Measurements from ENCODE around the gene TNFRSF12A. TPM values are rescaled to one million over a fixed set of nuclear protein-coding genes. Genes with fewer than 3 reads are reported as not detected.

TNFRSF12A gene
- total and polyA plus RNA-seq, 9 of the 15 experiments (the other 6 are each of a cell fraction or from before 2014, with no cell fraction given), result 0.41 to 61.8 (median 26.5) TPM

GRCh38 chr16:3007059-3007956 is 12.9 kb upstream of the TNFRSF12A start (continued):
- TF ChIP-seq HNRNPK (IDR thresholded peaks at IDR 0.05; ENCODE audit: low read depth, low read length, poor library complexity, severe bottlenecking) (no peak), ATF3 (IDR thresholded peaks at IDR 0.05) (no peak), ATF3 (CRISPR knock-in tag; conservative IDR thresholded peaks at IDR 0.05) (no peak), ZNF282 (CRISPR knock-in tag; IDR thresholded peaks at IDR 0.05) (no peak), E2F6 (IDR thresholded peaks at IDR 0.05; ENCODE audit: borderline replicate concordance in 1 of 2, extremely low read depth in 1 of 2, insufficient read depth in 1 of 2, insufficient read length in 1 of 2, low read depth in 1 of 2, low read length in 1 of 2, poor library complexity in 1 of 2, severe bottlenecking in 1 of 2) (peak in 1 of 2 experiments; percentile 39), RBM22 (IDR thresholded peaks at IDR 0.05; ENCODE audit: low read depth, low read length, poor library complexity, severe bottlenecking) (no peak), E2F8 (IDR thresholded peaks at IDR 0.05; ENCODE audit: low read depth, partially characterized antibody) (no peak), TRIM25 (IDR thresholded peaks at IDR 0.05; ENCODE audit: borderline replicate concordance) (no peak), USF1 (CRISPR knock-in tag; IDR thresholded peaks at IDR 0.05) (no peak), CBX1 (IDR thresholded peaks at IDR 0.05; ENCODE audit: low read depth) (no peak), ZMIZ1 (IDR thresholded peaks at IDR 0.05; ENCODE audit: low read depth in 2 of 2, low read length in 2 of 2) (no peak), FOXP1 (CRISPR knock-in tag; IDR thresholded peaks at IDR 0.05) (no peak), NR2C1 (IDR thresholded peaks at IDR 0.05) (no peak), NR2C1 (tag; IDR thresholded peaks at IDR 0.05) (no peak; the same call in 1 of the 2 replicates)

Measured in K562 (cell line).